Spleen (tissue), 11 donors: ENCODE results near the gene ZNF792. TPM values are rescaled to one million over a fixed set of nuclear protein-coding genes. Genes with fewer than 3 reads are reported as not detected.

ENCODE experiments used
- DNase-seq: peaks from one replicate; pipeline ENCODE4 v3.0.0-alpha.2; 2020
- H3K27ac ChIP-seq, 8 donors: fragments of 200-600 bp; sonication (generic) in 7 of 8; 1 replicate in 4 of 8; 2 replicates in 4 of 8; pipeline versions ENCODE4 v1.5.0 to v1.8.0; 2016 to 2021; ENCODE audit warnings: inconsistent platforms in 4 of 8, mild to moderate bottlenecking in 4 of 8, moderate library complexity in 1 of 8
- H3K27me3 ChIP-seq, 7 donors: fragments of 200-600 bp; sonication (generic) in 6 of 7; replicated peaks in 1 of 7; 1 replicate in 4 of 7; 2 replicates in 3 of 7; pipeline versions ENCODE4 v1.5.0 to v1.8.0; 2016 to 2021; ENCODE audit warnings: inconsistent platforms in 3 of 7, mild to moderate bottlenecking in 1 of 7
- H3K36me3 ChIP-seq, 6 donors: fragments of 200-600 bp; sonication (generic) in 5 of 6; 1 replicate in 4 of 6; 2 replicates in 2 of 6; pipeline versions ENCODE4 v1.5.0 to v1.8.0; 2016 to 2021; ENCODE audit warnings: inconsistent platforms in 2 of 6
- H3K4me1 ChIP-seq, 6 donors: fragments of 200-600 bp; sonication (generic) in 5 of 6; 1 replicate in 3 of 6; 2 replicates in 3 of 6; pipeline versions ENCODE4 v1.5.0 to v1.8.0; 2016 to 2021; ENCODE audit warnings: inconsistent platforms in 3 of 6
- H3K4me3 ChIP-seq, 8 donors: fragments of 200-600 bp; sonication (generic) in 7 of 8; 1 replicate in 4 of 8; 2 replicates in 4 of 8; pipeline versions ENCODE4 v1.5.0 to v1.8.0; 2016 to 2021; ENCODE audit warnings: inconsistent platforms in 4 of 8, mild to moderate bottlenecking in 4 of 8, moderate library complexity in 2 of 8
- H3K9me3 ChIP-seq, 8 donors: fragments of 200-600 bp; sonication (generic) in 7 of 8; 1 replicate in 4 of 8; 2 replicates in 4 of 8; pipeline versions ENCODE4 v1.5.0 to v1.8.0; 2016 to 2021; ENCODE audit warnings: inconsistent platforms in 4 of 8
- POLR2A ChIP-seq, 3 donors: fragments of 450-650 bp; IDR thresholded peaks; one replicate each; pipeline ENCODE4 v1.5.1; 2017; ENCODE audit warnings: antibody characterized with exemption in 3 of 3, mild to moderate bottlenecking in 1 of 3
- POLR2AphosphoS5 ChIP-seq, 3 donors: sonication (generic); formaldehyde crosslinking; IDR thresholded peaks; one replicate each; pipeline ENCODE4 v1.5.1; 2017; ENCODE audit warnings: antibody characterized with exemption in 3 of 3
- WGBS, 5 donors: extraction: QIAGEN DNeasy Blood & Tissue Kit in 3 of 5; methylation state at CpG; one replicate each; pipeline versions ENCODE4 v1.1.5 to v1.1.7; 2013 to 2018; 5-methylcytosine and 5-hydroxymethylcytosine counted together
- intact Hi-C: fragments of 100-400 bp; cut with DNase I; formaldehyde crosslinking; loops from one replicate; pipeline ENCODE4 v1.15.0; 2023; ENCODE audit warnings: low total_unique reads
- polyA plus RNA-seq, 3 donors: library from polyadenylated mRNA; stranded (reverse); fragments of 200-250 nt; gene quantifications; one replicate each; pipeline ENCODE4 v1.2.1, GENCODE V29; 2013
- total RNA-seq, 7 donors: library from RNA; depleted of rRNA in 3 of 7; stranded (reverse); fragments of >200 nt in 3 of 7; fragmentation: NEBNext Ultra II Directional in 4 of 7; extraction: Animal tissue kit (Norgen Biotek cat#: 25700) in 4 of 7; gene quantifications; one replicate each; pipeline versions ENCODE4 v1.1.0 to v1.2.1, GENCODE V29; 2016 to 2021
- TF ChIP-seq, protein P1 (sequence below), 11 experiments: fragments of 200-600 bp in 7 of 11; fragments of 450-650 bp in 4 of 11; sonication (generic) in 4 of 11; IDR thresholded peaks in 8 of 11; conservative IDR thresholded peaks in 3 of 11; 1 replicate in 7 of 11; 2 replicates in 4 of 11; pipeline versions ENCODE4 v1.4.0 to v1.8.0; 2016 to 2021; ENCODE audit warnings: antibody characterized with exemption in 11 of 11, inconsistent platforms in 4 of 11, mild to moderate bottlenecking in 1 of 11
- donor health status: healthy with polysubstance abuse.
- donor health status: DM: no; HTN: no; CAD: no; lungs with moderate emphysema.
- donor health status: DM: no; HTN: no; CAD: no.
- donor health status: Bipolar disorder and iron deficiency.
- donor health status: healthy.
- donor health status: DM: no; HTN: no; CAD: no.
- donor health status: DM: yes; HTN: yes; CAD: no.

The ZNF792 gene
- total and polyA plus RNA-seq, 10 donors: 1.5 to 22.9 (median 13.1) TPM

- H3K36me3 ChIP-seq: peaks cover 0 to 66% (median 20%) of the 10 kb centered on the region in 6 donors
- TF ChIP-seq POLR2AphosphoS5 (IDR thresholded peaks at IDR 0.05) (peak in 1 of 3 donors; percentile 30), POLR2A (IDR thresholded peaks at IDR 0.05) (no peak)
- TF ChIP-seq, protein P1, sequence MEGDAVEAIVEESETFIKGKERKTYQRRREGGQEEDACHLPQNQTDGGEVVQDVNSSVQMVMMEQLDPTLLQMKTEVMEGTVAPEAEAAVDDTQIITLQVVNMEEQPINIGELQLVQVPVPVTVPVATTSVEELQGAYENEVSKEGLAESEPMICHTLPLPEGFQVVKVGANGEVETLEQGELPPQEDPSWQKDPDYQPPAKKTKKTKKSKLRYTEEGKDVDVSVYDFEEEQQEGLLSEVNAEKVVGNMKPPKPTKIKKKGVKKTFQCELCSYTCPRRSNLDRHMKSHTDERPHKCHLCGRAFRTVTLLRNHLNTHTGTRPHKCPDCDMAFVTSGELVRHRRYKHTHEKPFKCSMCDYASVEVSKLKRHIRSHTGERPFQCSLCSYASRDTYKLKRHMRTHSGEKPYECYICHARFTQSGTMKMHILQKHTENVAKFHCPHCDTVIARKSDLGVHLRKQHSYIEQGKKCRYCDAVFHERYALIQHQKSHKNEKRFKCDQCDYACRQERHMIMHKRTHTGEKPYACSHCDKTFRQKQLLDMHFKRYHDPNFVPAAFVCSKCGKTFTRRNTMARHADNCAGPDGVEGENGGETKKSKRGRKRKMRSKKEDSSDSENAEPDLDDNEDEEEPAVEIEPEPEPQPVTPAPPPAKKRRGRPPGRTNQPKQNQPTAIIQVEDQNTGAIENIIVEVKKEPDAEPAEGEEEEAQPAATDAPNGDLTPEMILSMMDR (IDR thresholded peaks at IDR 0.05 in 8 of 11, conservative IDR thresholded peaks at IDR 0.05 in 3 of 11): no peak
- peaks cover 33 to 95% (median 67%) of the 10 kb centered on the region in 6 donors for H3K4me1 ChIP-seq
- H3K27ac ChIP-seq: peak overlapping the region in 3 of 8 donors; percentile 99
- H3K27me3 ChIP-seq: no peaks in the 10 kb centered on the region
- WGBS, 5 donors: 88 to 94% (median 90%) methylated on average over 17 to 18 of the region's 18 CpGs
- intact Hi-C loops: no loop called here
- peak; percentile 67 for DNase-seq
- no peak overlapping the region for H3K4me3 ChIP-seq
- H3K9me3 ChIP-seq: no peaks in the 10 kb centered on the region
These were observed 40.7 kb upstream of the ZNF792 start for GRCh38 chr19:35004517-35005255.

- Histone ChIP-seq H3K36me3 (peaks cover 0 to 41% (median 11%) of the 10 kb centered on the region in 6 donors), H3K4me3 (peak overlapping the region in 6 of 8 donors; percentile 86 to 97 (median 90)), H3K27me3 (no peaks in the 10 kb centered on the region), H3K9me3 (no peaks in the 10 kb centered on the region), H3K27ac (peak overlapping the region in 7 of 8 donors; percentile 22 to 99 (median 98)), H3K4me1 (peaks cover 55 to 95% (median 74%) of the 10 kb centered on the region in 6 donors)
- TF ChIP-seq POLR2A (IDR thresholded peaks at IDR 0.05) (no peak), POLR2AphosphoS5 (IDR thresholded peaks at IDR 0.05) (no peak)
- DNase-seq: peak; percentile 65
- intact Hi-C loops: no loop called here
- 81 to 87% (median 86%) methylated on average over 11 of the region's 11 CpGs for WGBS, 5 donors
These were observed 38.1 kb upstream of the ZNF792 start for GRCh38 chr19:35002037-35002535.

DNA sequence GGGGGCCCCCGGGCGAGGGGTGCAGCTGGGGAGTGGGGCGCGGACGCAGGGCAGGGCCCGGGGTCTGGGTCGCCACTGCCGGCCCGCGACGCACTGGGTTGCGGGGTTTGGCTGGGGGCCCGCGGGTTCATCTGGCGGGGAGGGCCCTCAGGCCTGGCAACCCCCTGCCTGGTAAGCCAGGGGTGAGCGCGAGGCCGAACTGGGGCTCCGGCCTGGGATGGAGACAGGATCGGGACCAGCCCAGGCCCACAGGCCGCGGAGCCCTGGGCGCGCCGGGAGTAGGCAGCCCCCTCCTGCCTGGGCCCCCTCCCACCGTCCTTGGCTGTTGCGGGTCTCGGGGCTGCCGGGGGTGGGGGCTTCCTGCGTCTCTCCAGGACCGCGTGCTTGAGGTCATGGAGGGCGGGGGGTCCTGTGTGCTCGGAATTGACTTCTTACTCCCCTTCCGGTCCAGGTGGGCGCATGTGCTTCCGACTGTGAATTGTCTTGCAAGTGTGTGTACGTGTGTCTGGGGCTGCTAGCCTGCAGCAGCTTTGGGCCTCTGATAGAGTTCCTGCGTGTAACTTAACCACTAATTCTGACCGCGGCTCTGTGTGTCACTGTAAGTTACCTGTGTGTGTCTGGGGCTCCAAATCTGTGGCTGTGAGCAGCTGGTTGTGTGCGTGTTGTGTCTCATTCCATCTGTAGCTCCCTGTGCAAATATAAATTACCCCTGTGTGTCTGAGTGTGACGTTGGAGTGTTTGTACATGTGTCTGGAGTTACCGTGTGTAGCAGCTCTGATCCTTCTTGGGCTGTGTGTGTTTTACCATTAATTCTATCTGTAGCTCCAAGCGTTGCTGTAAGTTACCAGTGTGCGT is 36.8 kb upstream of the ZNF792 start:
- TF ChIP-seq POLR2A (IDR thresholded peaks at IDR 0.05): no peak
- TF ChIP-seq, protein P1 (IDR thresholded peaks at IDR 0.05 in 8 of 11, conservative IDR thresholded peaks at IDR 0.05 in 3 of 11): peak in 1 of 11 experiments; percentile 7
- peak; percentile 47 to 69 (median 47) for TF ChIP-seq POLR2AphosphoS5 (IDR thresholded peaks at IDR 0.05)
- peak; percentile 90 for DNase-seq
- H3K4me1 ChIP-seq: peaks cover 65 to 95% (median 85%) of the 10 kb centered on the region in 6 donors
- no peaks in the 10 kb centered on the region for H3K27me3 ChIP-seq
- intact Hi-C loops: no loop called here
- H3K9me3 ChIP-seq: no peaks in the 10 kb centered on the region
- 2 to 5% (median 2%) methylated on average over 22 to 46 of the region's 46 CpGs for WGBS, 5 donors
- peak overlapping the region; percentile 61 to 97 (median 90) for H3K4me3 ChIP-seq
- H3K36me3 ChIP-seq: peaks cover 0 to 29% (median 5%) of the 10 kb centered on the region in 6 donors
- peak overlapping the region; percentile 90 to 99 (median 98) for H3K27ac ChIP-seq

- Histone ChIP-seq H3K4me3 (peak overlapping the region; percentile 61 to 97 (median 90)), H3K9me3 (no peaks in the 10 kb centered on the region), H3K27ac (peak overlapping the region; percentile 90 to 99 (median 98)), H3K27me3 (no peaks in the 10 kb centered on the region), H3K4me1 (peaks cover 70 to 95% (median 87%) of the 10 kb centered on the region in 6 donors), H3K36me3 (peaks cover 0 to 23% (median 0%) of the 10 kb centered on the region in 6 donors)
- no peak for DNase-seq
- intact Hi-C loops: no loop called here
- TF ChIP-seq, protein P1 (IDR thresholded peaks at IDR 0.05 in 8 of 11, conservative IDR thresholded peaks at IDR 0.05 in 3 of 11): no peak
- TF ChIP-seq POLR2AphosphoS5 (IDR thresholded peaks at IDR 0.05) (no peak), POLR2A (IDR thresholded peaks at IDR 0.05) (no peak)
- WGBS, 5 donors: 0 to 1% (median 0%) methylated on average over 1 to 37 of the region's 37 CpGs
These were observed 36.3 kb upstream of the ZNF792 start for GRCh38 chr19:35000338-35000646.
